GM12878 (cell line): Measurements from ENCODE around the gene PRKCB.
"Not testable (repeated sequence)": the region's sequence is repeated elsewhere in the genome, so short reads cannot be mapped to it uniquely, and the experiment has no call there.

Source experiments
- HDGF ChIP-seq: fragments of 450-650 bp; IDR thresholded peaks from 2 replicates; pipeline ENCODE4 v1.6.1; 2016; ENCODE audit warnings: antibody characterized with exemption
- NFIC ChIP-seq: IDR thresholded peaks from 2 replicates; pipeline ENCODE4 v1.6.1; 2012; ENCODE audit warnings: low read depth, mild to moderate bottlenecking, inconsistent platforms, low read length, moderate library complexity
- POLR2A ChIP-seq: IDR thresholded peaks from 2 replicates; pipeline ENCODE4 v1.6.1; 2011; ENCODE audit warnings: low read depth, mild to moderate bottlenecking, low read length
- POLR2AphosphoS5 ChIP-seq: IDR thresholded peaks from 2 replicates; pipeline ENCODE4 v1.6.1; 2011; ENCODE audit warnings: mild to moderate bottlenecking, low read length, inconsistent platforms
- TCF12 ChIP-seq: IDR thresholded peaks from 2 replicates; pipeline ENCODE4 v1.6.1; 2011; ENCODE audit warnings: low read depth, mild to moderate bottlenecking, low read length
- TF ChIP-seq, protein P1 (sequence below): IDR thresholded peaks from 2 replicates; pipeline ENCODE4 v1.6.1; 2012; ENCODE audit warnings: low read length, inconsistent platforms
- TF ChIP-seq, protein P2 (sequence below), 3 experiments: IDR thresholded peaks in 2 of 3; conservative IDR thresholded peaks in 1 of 3; 2 replicates each; pipeline ENCODE4 v1.5.1; 2011; ENCODE audit warnings: low read depth in 3 of 3, low read length in 3 of 3, mild to moderate bottlenecking in 3 of 3, control low read depth in 2 of 3, moderate library complexity in 2 of 3, inconsistent platforms in 1 of 3, mixed read lengths in 1 of 3; ENCODE audit not compliant: control insufficient read depth in 2 of 3, insufficient read depth in 1 of 3; ENCODE audit errors: extremely low read depth in 1 of 3

DNA sequence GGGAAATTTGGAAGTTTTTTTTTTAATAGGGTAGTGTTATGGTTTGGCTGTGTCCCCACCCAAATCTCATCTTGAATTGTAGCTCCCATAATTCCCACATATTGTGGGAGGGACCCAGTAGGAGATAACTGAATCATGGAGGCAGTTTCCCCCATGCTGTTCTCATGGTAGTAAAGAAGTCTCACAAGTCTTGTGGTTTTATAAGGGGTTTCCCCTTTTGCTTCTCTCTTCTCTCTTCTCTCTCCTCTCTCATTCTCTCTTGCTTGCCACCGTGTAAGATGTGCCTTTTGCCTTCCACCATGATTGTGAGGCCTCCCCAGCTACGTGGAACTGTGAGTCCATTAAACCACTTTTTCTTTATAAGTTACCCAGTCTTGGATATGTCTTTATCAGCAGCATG is 403.1 kb downstream of the PRKCB start:
- TF ChIP-seq, protein P1, sequence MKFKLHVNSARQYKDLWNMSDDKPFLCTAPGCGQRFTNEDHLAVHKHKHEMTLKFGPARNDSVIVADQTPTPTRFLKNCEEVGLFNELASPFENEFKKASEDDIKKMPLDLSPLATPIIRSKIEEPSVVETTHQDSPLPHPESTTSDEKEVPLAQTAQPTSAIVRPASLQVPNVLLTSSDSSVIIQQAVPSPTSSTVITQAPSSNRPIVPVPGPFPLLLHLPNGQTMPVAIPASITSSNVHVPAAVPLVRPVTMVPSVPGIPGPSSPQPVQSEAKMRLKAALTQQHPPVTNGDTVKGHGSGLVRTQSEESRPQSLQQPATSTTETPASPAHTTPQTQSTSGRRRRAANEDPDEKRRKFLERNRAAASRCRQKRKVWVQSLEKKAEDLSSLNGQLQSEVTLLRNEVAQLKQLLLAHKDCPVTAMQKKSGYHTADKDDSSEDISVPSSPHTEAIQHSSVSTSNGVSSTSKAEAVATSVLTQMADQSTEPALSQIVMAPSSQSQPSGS, result not testable (repeated sequence)
- TF ChIP-seq POLR2AphosphoS5, TCF12, HDGF, POLR2A, NFIC: not testable (repeated sequence)
- TF ChIP-seq, protein P2, sequence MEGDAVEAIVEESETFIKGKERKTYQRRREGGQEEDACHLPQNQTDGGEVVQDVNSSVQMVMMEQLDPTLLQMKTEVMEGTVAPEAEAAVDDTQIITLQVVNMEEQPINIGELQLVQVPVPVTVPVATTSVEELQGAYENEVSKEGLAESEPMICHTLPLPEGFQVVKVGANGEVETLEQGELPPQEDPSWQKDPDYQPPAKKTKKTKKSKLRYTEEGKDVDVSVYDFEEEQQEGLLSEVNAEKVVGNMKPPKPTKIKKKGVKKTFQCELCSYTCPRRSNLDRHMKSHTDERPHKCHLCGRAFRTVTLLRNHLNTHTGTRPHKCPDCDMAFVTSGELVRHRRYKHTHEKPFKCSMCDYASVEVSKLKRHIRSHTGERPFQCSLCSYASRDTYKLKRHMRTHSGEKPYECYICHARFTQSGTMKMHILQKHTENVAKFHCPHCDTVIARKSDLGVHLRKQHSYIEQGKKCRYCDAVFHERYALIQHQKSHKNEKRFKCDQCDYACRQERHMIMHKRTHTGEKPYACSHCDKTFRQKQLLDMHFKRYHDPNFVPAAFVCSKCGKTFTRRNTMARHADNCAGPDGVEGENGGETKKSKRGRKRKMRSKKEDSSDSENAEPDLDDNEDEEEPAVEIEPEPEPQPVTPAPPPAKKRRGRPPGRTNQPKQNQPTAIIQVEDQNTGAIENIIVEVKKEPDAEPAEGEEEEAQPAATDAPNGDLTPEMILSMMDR (IDR thresholded peaks at IDR 0.05 in 2 of 3, conservative IDR thresholded peaks at IDR 0.05 in 1 of 3; ENCODE audit: control insufficient read depth in 2 of 3, extremely low read depth in 1 of 3, insufficient read depth in 1 of 3, low read depth in 3 of 3, low read length in 3 of 3), result not testable (repeated sequence)
